HepG2 (cell line): Measurements from ENCODE around the gene MAN1C1. TPM values are rescaled to one million over a fixed set of nuclear protein-coding genes. Genes with fewer than 3 reads are reported as not detected.

Experiments used
- ATAC-seq: fragments of 200-7000 bp; cut with Tn5 transposase; 3 replicates; pipeline ENCODE4 v1.9.1; 2020; ENCODE audit warnings: mild to moderate bottlenecking, moderate library complexity
- BruUV-seq: library from RNA; stranded (reverse); fragments of 400-500 nt; replicated peaks from 2 replicates; lab custom pipeline; 2021; lab: Mats Ljungman, UMichigan
- CTCF ChIA-PET: fragments of 300-600 bp; formaldehyde crosslinking; extraction: SDS; loops from one replicate; lab custom pipeline; 2021; ENCODE audit warnings: low total read pairs, inconsistent platforms, low intra/inter-chr PET ratio; lab: Yijun Ruan, JAX
- POLR2A ChIA-PET: fragments of 350-600 bp; sonication (Branson Sonifier 250); formaldehyde crosslinking; loops from one replicate; lab custom pipeline; 2020; ENCODE audit warnings: antibody characterized with exemption, inconsistent platforms; lab: Yijun Ruan, JAX
- DNase-seq: peaks from one replicate; pipeline ENCODE4 v3.0.0-alpha.2; 2015; ENCODE audit warnings: low spot score
- FAIRE-seq: peaks from 3 replicates; lab custom pipeline; 2011; peaks lifted over from hg19 to GRCh38; lab: Jason Lieb, UNC
- H2AFZ ChIP-seq: one replicate; pipeline ENCODE4 v1.6.1; 2011; ENCODE audit warnings: low read length, inconsistent platforms
- H3K27ac ChIP-seq: fragments of 300-600 bp; 3 replicates; pipeline ENCODE4 v1.8.0; 2011; ENCODE audit warnings: mixed run types, mild to moderate bottlenecking, mixed read lengths, low read length, inconsistent platforms; ENCODE audit not compliant: insufficient read depth; ENCODE audit errors: extremely low read length
- H3K27me3 ChIP-seq, 2 experiments: fragments of 200-600 bp in 1 of 2; 2 replicates in 1 of 2; 3 replicates in 1 of 2; pipeline versions ENCODE4 v1.6.0 to v1.8.0; 2011; ENCODE audit warnings: low read length in 2 of 2, mild to moderate bottlenecking in 2 of 2, moderate library complexity in 2 of 2, inconsistent platforms in 1 of 2; ENCODE audit not compliant: insufficient read depth in 2 of 2, control insufficient read depth in 1 of 2
- H3K36me3 ChIP-seq, 2 experiments: fragments of 200-600 bp in 1 of 2; replicated peaks in 1 of 2; 2 replicates in 1 of 2; 3 replicates in 1 of 2; pipeline versions ENCODE4 v1.5.1 to v1.8.0; 2011; ENCODE audit warnings: low read length in 2 of 2, inconsistent platforms in 1 of 2; ENCODE audit not compliant: insufficient read depth in 2 of 2, control insufficient read depth in 1 of 2
- H3K4me1 ChIP-seq: 2 replicates; pipeline ENCODE4 v1.5.1; 2012; ENCODE audit warnings: low read length, inconsistent platforms; ENCODE audit not compliant: insufficient read depth
- H3K4me2 ChIP-seq: 2 replicates; pipeline ENCODE4 v1.6.0; 2011; ENCODE audit warnings: low read depth, low read length, inconsistent platforms
- H3K4me3 ChIP-seq, 3 experiments: fragments of 200-600 bp in 1 of 3; sonication (generic), shearing (Covaris generic) in 1 of 3; replicated peaks in 1 of 3; 2 replicates each; pipeline ENCODE4 v1.5.1; 2011 to 2016; ENCODE audit warnings: low read length in 3 of 3, inconsistent platforms in 2 of 3, low read depth in 2 of 3, mild to moderate bottlenecking in 2 of 3, control low read depth in 1 of 3, mixed read lengths in 1 of 3; ENCODE audit not compliant: insufficient read depth in 1 of 3
- H3K79me2 ChIP-seq: one replicate; pipeline ENCODE4 v1.6.1; 2011; ENCODE audit warnings: low read length, inconsistent platforms; ENCODE audit not compliant: insufficient read depth
- H3K9ac ChIP-seq: 2 replicates; pipeline ENCODE4 v1.6.0; 2011; ENCODE audit warnings: mild to moderate bottlenecking, low read depth, low read length, inconsistent platforms; ENCODE audit not compliant: insufficient read depth
- H3K9me3 ChIP-seq: 2 replicates; pipeline ENCODE4 v1.5.1; 2012; ENCODE audit warnings: mild to moderate bottlenecking, low read length
- H4K20me1 ChIP-seq: 2 replicates; pipeline ENCODE4 v1.6.0; 2011; ENCODE audit warnings: inconsistent platforms, mild to moderate bottlenecking, low read length, moderate library complexity; ENCODE audit not compliant: insufficient read depth
- NFE2L2 ChIP-seq: fragments of 150-350 bp; IDR thresholded peaks from 2 replicates; pipeline ENCODE4 v1.6.1; 2014; ENCODE audit warnings: low read length
- RBM22 ChIP-seq: fragments of 200-400 bp; formaldehyde crosslinking; optimal IDR thresholded peaks from 2 replicates; pipeline ENCODE3; 2017; ENCODE audit warnings: mild to moderate bottlenecking, low read length, moderate library complexity
- RORA ChIP-seq: sonication (generic); formaldehyde crosslinking; IDR thresholded peaks from 2 replicates; pipeline ENCODE4 v1.5.0; 2020; ENCODE audit warnings: mild to moderate bottlenecking, missing genetic modification reagents, moderate library complexity
- RXRA ChIP-seq: sonication (generic); formaldehyde crosslinking; IDR thresholded peaks from 2 replicates; pipeline ENCODE4 v1.5.1; 2020; ENCODE audit warnings: missing genetic modification reagents
- SP140L ChIP-seq: sonication (generic); formaldehyde crosslinking; IDR thresholded peaks from 2 replicates; pipeline ENCODE4 v1.4.0; 2020; ENCODE audit warnings: missing genetic modification reagents, borderline replicate concordance
- SSRP1 ChIP-seq: IDR thresholded peaks from 2 replicates; pipeline ENCODE4 v1.6.1; 2016; ENCODE audit warnings: control low read depth
- TGIF2 ChIP-seq: IDR thresholded peaks from 2 replicates; pipeline ENCODE4 v1.6.1; 2016; ENCODE audit warnings: control low read depth, missing compliant biosample characterization
- ZFX ChIP-seq: sonication (generic); formaldehyde crosslinking; IDR thresholded peaks from 2 replicates; pipeline ENCODE4 v1.4.0; 2020; ENCODE audit warnings: mild to moderate bottlenecking, low read depth, missing genetic modification reagents, moderate library complexity
- WGBS: methylation state at CpG from one replicate; pipeline ENCODE4 v1.1.6; 2017; ENCODE audit warnings: low lambda C conversion rate; 5-methylcytosine and 5-hydroxymethylcytosine counted together
- in situ Hi-C: cut with HindIII; loops from 2 replicates; pipeline ENCODE4 v1.10.0; 2017; ENCODE audit warnings: low pct_unique_long_range_greater_than_20kb; ENCODE audit not compliant: extremely low pct_ligation_motif_present
- intact Hi-C: fragments of 100-400 bp; cut with micrococcal nuclease; formaldehyde crosslinking; loops from one replicate; pipeline ENCODE4 v1.10.0; 2022; ENCODE audit not compliant: unreplicated experiment
- polyA plus RNA-seq, 8 experiments: library from polyadenylated mRNA; depleted of rRNA in 3 of 8; stranded (reverse) in 7 of 8; unstranded in 1 of 8; fragments of >200 nt; fragmentation: Illumina TruSeq in 4 of 8; extraction: Trizol in 4 of 8; gene quantifications; 2 replicates each; pipeline versions ENCODE4 v1.2.1 to v1.2.3, GENCODE V29; 2011 to 2016; ENCODE audit warnings: low read depth in 4 of 8, missing spikeins in 1 of 8, mixed read lengths in 1 of 8; ENCODE audit not compliant: insufficient read depth in 1 of 8
- total RNA-seq, 5 experiments: library from RNA; depleted of rRNA; stranded (reverse); fragments of >200 nt; fragmentation: Illumina TruSeq; extraction: Trizol; gene quantifications; 2 replicates each; pipeline ENCODE4 v1.2.3, GENCODE V29; 2016; ENCODE audit warnings: low read depth in 1 of 5
- TF ChIP-seq, protein P1 (sequence below): sonication (generic); formaldehyde crosslinking; IDR thresholded peaks from 2 replicates; pipeline ENCODE4 v1.5.0; 2020; ENCODE audit warnings: missing genetic modification reagents
- TF ChIP-seq, protein P2 (sequence below): sonication (generic); formaldehyde crosslinking; IDR thresholded peaks from 2 replicates; pipeline ENCODE4 v1.5.1; 2020; ENCODE audit warnings: missing genetic modification reagents, mild to moderate bottlenecking, borderline replicate concordance
- TF ChIP-seq, protein P3 (sequence below): IDR thresholded peaks from 2 replicates; pipeline ENCODE4 v1.6.1; 2016; ENCODE audit warnings: low read depth, borderline replicate concordance
- TF ChIP-seq, protein P4 (sequence below), 2 experiments: IDR thresholded peaks; 2 replicates each; pipeline ENCODE4 v1.6.1; 2011 to 2012; ENCODE audit warnings: low read length in 2 of 2, borderline replicate concordance in 1 of 2, low read depth in 1 of 2, mild to moderate bottlenecking in 1 of 2, moderate library complexity in 1 of 2

The MAN1C1 gene
- total and polyA plus RNA-seq, 2 of the 13 experiments (the other 11 are each of a cell fraction or from before 2014, with no cell fraction given), result 0.18 to 0.49 TPM

DNA sequence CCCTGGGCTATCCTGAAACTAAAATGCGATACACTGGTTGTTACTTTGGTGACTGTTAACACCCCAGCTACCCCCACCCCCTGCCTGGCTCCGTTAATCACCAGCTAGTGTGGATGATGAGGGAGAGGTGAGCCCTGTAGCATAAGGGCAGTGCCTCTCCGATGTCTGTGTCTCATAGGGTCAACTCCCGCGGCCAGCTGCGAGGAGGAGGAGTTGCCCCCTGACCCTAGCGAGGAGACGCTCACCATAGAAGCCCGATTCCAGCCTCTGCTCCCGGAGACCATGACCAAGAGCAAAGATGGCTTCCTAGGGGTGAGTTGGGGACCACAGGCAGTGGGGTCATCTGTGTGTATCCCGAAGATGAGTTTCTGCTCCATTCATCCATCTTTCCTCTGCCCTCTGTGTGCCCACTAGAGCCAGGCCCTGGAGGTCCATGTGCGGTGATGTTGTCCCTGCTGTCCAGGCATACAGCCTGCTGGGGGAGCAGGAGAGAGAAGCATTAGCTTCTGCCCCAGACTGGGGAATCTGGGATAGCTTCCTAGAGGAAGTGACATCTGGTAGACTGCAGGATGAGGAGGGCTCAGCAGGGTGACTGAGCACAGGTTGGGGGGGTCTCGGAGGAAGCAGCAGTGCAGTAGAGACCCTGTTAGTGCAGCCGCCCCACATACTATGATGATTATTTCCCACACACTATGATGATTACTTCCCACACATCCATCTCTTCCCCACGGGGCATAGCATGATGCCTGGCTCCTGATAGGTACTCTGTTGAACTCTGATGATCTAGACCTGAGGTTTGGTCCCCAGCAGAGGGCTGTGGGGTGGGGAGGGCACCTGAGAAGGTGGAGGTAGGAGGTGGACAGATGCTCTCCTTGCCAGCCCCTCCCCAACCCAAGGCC, 188.6 kb downstream of the MAN1C1 start:
- BruUV-seq, result no TSS peak
- Histone ChIP-seq H4K20me1 (no peaks in the 10 kb centered on the region), H3K9me3 (no peaks in the 10 kb centered on the region), H3K27ac (no peak overlapping the region)
- no peak; the same call in 2 of the 3 replicates for ATAC-seq
- in situ Hi-C loops, result loop anchor here (25.0 kb wide), 1 partner anchor 193 kb away; the partner anchor contains the start of gene MAN1C1
- TF ChIP-seq RORA (CRISPR knock-in tag) (no peak), RBM22 (no peak), NFE2L2 (no peak), SSRP1 (CRISPR knock-in tag) (no peak), ZFX (CRISPR knock-in tag) (no peak), RXRA (CRISPR knock-in tag) (no peak), SP140L (CRISPR knock-in tag) (no peak)
- TF ChIP-seq, all 625 proteins: peak for 0
- H3K4me2 ChIP-seq, result no peak overlapping the region
- intact Hi-C loops, result no loop called here
- CTCF ChIA-PET, result no interaction called here
- no peak for DNase-seq
- POLR2A ChIA-PET, result interaction anchor here (1.0 kb wide), 1 partner anchor 14 kb away, joined by 3 read pairs; the partner anchor contains the start of gene MTFR1L
- 94% methylated on average over 10 of the region's 15 CpGs for WGBS
- peaks cover 9% of the 10 kb centered on the region for H3K4me1 ChIP-seq
- H2AFZ ChIP-seq, result no peak overlapping the region
- H3K9ac ChIP-seq, result no peak overlapping the region
- no peaks in the 10 kb centered on the region for H3K36me3 ChIP-seq
- H3K4me3 ChIP-seq, result no peak overlapping the region
- no peak for FAIRE-seq
- no peaks in the 10 kb centered on the region for H3K79me2 ChIP-seq
- H3K27me3 ChIP-seq, result no peaks in the 10 kb centered on the region

DNA sequence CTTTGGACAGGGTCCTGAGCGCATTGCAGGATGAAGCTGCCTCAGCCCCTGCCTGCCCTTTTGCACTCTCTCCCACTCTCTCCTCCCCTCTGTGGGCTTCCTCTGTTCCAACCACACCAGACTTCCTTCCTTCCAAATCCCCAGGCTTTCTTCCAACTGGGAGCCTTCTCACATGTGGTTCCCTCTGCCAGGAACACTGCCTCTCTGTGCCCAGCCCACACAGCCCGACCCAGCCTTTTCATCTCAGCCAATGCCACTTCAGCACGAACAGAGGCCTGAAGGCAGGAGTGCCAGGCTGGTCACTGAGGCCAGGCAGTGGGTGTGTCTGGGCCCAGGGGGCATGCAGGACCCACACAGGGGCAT, 189.3 kb downstream of the MAN1C1 start:
- Histone ChIP-seq H3K9ac (no peak overlapping the region), H3K4me2 (no peak overlapping the region), H3K4me1 (peaks cover 6% of the 10 kb centered on the region), H3K9me3 (no peaks in the 10 kb centered on the region), H3K27me3 (no peaks in the 10 kb centered on the region), H3K79me2 (no peaks in the 10 kb centered on the region), H2AFZ (no peak overlapping the region), H3K4me3 (no peak overlapping the region), H4K20me1 (no peaks in the 10 kb centered on the region), H3K36me3 (no peaks in the 10 kb centered on the region), H3K27ac (no peak overlapping the region)
- 89% methylated on average over 3 of the region's 3 CpGs for whole genome bisulfite sequencing
- DNase-seq (no peak), ATAC-seq (no peak), FAIRE-seq (no peak)
- no TSS peak for BruUV-seq
- intact Hi-C loops, result no loop called here
- ChIA-PET POLR2A (no interaction called here), CTCF (no interaction called here)
- in situ Hi-C loops, result loop anchor here (25.0 kb wide), 1 partner anchor 194 kb away; the partner anchor contains the start of gene MAN1C1
- TF ChIP-seq, protein P1, sequence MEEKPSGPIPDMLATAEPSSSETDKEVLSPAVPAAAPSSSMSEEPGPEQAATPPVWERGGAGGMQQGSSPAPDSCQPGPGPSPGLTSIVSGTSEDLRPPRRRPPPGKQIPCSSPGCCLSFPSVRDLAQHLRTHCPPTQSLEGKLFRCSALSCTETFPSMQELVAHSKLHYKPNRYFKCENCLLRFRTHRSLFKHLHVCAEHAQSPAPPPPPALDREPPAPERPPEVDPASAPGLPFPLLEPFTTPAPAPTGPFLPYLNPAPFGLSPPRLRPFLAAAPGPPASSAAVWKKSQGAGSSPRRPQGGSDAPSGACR, result no peak
- TF ChIP-seq, protein P2, sequence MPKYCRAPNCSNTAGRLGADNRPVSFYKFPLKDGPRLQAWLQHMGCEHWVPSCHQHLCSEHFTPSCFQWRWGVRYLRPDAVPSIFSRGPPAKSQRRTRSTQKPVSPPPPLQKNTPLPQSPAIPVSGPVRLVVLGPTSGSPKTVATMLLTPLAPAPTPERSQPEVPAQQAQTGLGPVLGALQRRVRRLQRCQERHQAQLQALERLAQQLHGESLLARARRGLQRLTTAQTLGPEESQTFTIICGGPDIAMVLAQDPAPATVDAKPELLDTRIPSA (CRISPR knock-in tag), result no peak
- TF ChIP-seq, protein P3, sequence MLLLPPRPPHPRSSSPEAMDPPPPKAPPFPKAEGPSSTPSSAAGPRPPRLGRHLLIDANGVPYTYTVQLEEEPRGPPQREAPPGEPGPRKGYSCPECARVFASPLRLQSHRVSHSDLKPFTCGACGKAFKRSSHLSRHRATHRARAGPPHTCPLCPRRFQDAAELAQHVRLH, result no peak
- TF ChIP-seq, protein P4, sequence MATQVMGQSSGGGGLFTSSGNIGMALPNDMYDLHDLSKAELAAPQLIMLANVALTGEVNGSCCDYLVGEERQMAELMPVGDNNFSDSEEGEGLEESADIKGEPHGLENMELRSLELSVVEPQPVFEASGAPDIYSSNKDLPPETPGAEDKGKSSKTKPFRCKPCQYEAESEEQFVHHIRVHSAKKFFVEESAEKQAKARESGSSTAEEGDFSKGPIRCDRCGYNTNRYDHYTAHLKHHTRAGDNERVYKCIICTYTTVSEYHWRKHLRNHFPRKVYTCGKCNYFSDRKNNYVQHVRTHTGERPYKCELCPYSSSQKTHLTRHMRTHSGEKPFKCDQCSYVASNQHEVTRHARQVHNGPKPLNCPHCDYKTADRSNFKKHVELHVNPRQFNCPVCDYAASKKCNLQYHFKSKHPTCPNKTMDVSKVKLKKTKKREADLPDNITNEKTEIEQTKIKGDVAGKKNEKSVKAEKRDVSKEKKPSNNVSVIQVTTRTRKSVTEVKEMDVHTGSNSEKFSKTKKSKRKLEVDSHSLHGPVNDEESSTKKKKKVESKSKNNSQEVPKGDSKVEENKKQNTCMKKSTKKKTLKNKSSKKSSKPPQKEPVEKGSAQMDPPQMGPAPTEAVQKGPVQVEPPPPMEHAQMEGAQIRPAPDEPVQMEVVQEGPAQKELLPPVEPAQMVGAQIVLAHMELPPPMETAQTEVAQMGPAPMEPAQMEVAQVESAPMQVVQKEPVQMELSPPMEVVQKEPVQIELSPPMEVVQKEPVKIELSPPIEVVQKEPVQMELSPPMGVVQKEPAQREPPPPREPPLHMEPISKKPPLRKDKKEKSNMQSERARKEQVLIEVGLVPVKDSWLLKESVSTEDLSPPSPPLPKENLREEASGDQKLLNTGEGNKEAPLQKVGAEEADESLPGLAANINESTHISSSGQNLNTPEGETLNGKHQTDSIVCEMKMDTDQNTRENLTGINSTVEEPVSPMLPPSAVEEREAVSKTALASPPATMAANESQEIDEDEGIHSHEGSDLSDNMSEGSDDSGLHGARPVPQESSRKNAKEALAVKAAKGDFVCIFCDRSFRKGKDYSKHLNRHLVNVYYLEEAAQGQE (IDR thresholded peaks at IDR 0.05; ENCODE audit: borderline replicate concordance in 1 of 2, low read depth in 1 of 2, low read length in 2 of 2), result no peak
- TF ChIP-seq TGIF2 (CRISPR knock-in tag), result no peak
